MCF 10A (cell line): ENCODE measurements around the gene GASK1A. TPM values are rescaled to one million over a fixed set of nuclear protein-coding genes. Genes with fewer than 3 reads are reported as not detected.

Source experiments
- BruUV-seq: library from RNA; stranded (reverse); fragments of 400-500 nt; replicated peaks from 2 replicates; lab custom pipeline; 2021; lab: Mats Ljungman, UMichigan
- CTCF ChIA-PET: fragments of 300-600 bp; sonication (Branson Sonifier 250); formaldehyde crosslinking; extraction: SDS; loops from one replicate; lab custom pipeline; 2021; ENCODE audit warnings: antibody characterized with exemption, inconsistent platforms; lab: Yijun Ruan, JAX
- POLR2A ChIA-PET: fragments of 300-600, 350-650 bp; sonication (Branson Sonifier 250); formaldehyde crosslinking; extraction: SDS; loops from one replicate; lab custom pipeline; 2020; ENCODE audit warnings: antibody characterized with exemption, inconsistent platforms; lab: Yijun Ruan, JAX
- DNase-seq: peaks from one replicate; pipeline ENCODE4 v3.0.0-alpha.2; 2018; ENCODE audit not compliant: unreplicated experiment
- H3K27ac Mint-ChIP-seq: one replicate; pipeline ENCODE4 v1.8.0; 2022; ENCODE audit warnings: mild to moderate bottlenecking, low read depth, mixed read lengths; ENCODE audit not compliant: unreplicated experiment
- H3K27me3 Mint-ChIP-seq: one replicate; pipeline ENCODE4 v1.8.0; 2022; ENCODE audit warnings: mixed read lengths; ENCODE audit not compliant: insufficient read depth, unreplicated experiment
- H3K36me3 Mint-ChIP-seq: one replicate; pipeline ENCODE4 v1.8.0; 2022; ENCODE audit warnings: mild to moderate bottlenecking, moderate library complexity, mixed read lengths; ENCODE audit not compliant: insufficient read depth, unreplicated experiment
- H3K4me1 Mint-ChIP-seq: one replicate; pipeline ENCODE4 v1.8.0; 2022; ENCODE audit warnings: mixed read lengths; ENCODE audit not compliant: insufficient read depth, unreplicated experiment
- H3K4me3 Mint-ChIP-seq: one replicate; pipeline ENCODE4 v1.8.0; 2022; ENCODE audit warnings: mild to moderate bottlenecking, moderate library complexity, mixed read lengths; ENCODE audit not compliant: unreplicated experiment
- H3K9me3 Mint-ChIP-seq: one replicate; pipeline ENCODE4 v1.8.0; 2022; ENCODE audit warnings: mixed read lengths; ENCODE audit not compliant: unreplicated experiment
- CTCF ChIP-seq: fragments of 200-600 bp; IDR thresholded peaks from one replicate; pipeline ENCODE4 v1.8.0; 2022; ENCODE audit warnings: antibody characterized with exemption, mild to moderate bottlenecking; ENCODE audit not compliant: unreplicated experiment
- intact Hi-C: fragments of 100-400 bp; cut with micrococcal nuclease; formaldehyde crosslinking; loops from 2 replicates; pipeline ENCODE4 v1.14.1; 2022
- total RNA-seq: library from RNA; stranded (reverse); gene quantifications from 2 replicates; pipeline ENCODE4 v1.2.3, GENCODE V29; 2022

GASK1A gene
- total RNA-seq, 1 experiment from 2014 or later = not detected

GRCh38 chr3:42936157-42936981 is 42.7 kb upstream of the GASK1A start:
- ChIA-PET CTCF (interaction anchor here (0.5 kb wide), 1 partner anchor 1691 kb away, joined by 3 read pairs; no protein-coding TSS in a partner anchor), POLR2A (no interaction called here)
- intact Hi-C loops = no loop called here
- no TSS peak for BruUV-seq
- Mint-ChIP-seq H3K36me3 (peaks cover 6% of the 10 kb centered on the region), H3K9me3 (no peaks in the 10 kb centered on the region), H3K27me3 (peaks cover under 1% of the 10 kb centered on the region), H3K4me3 (no peak overlapping the region), H3K4me1 (no peaks in the 10 kb centered on the region), H3K27ac (no peak overlapping the region)
- no peak for TF ChIP-seq CTCF
- DNase-seq = no peak

GRCh38 chr3:42937334-42937733 is 41.8 kb upstream of the GASK1A start:
- Mint-ChIP-seq H3K4me1 (no peaks in the 10 kb centered on the region), H3K27me3 (peaks cover 10% of the 10 kb centered on the region), H3K27ac (no peak overlapping the region), H3K9me3 (no peaks in the 10 kb centered on the region), H3K36me3 (peaks cover 6% of the 10 kb centered on the region), H3K4me3 (no peak overlapping the region)
- CTCF ChIA-PET = no interaction called here
- no peak for DNase-seq
- BruUV-seq = no TSS peak
- TF ChIP-seq CTCF = no peak
- intact Hi-C loops = no loop called here
- POLR2A ChIA-PET = no interaction called here

GRCh38 chr3:42942693-42943092 is 36.4 kb upstream of the GASK1A start:
- no peak for DNase-seq
- CTCF ChIA-PET = interaction anchor here (0.7 kb wide), 2 partner anchors 12 to 208 kb away, joined by 3 to 5 read pairs; no protein-coding TSS in a partner anchor
- BruUV-seq = no TSS peak
- Mint-ChIP-seq H3K27ac (no peak overlapping the region), H3K27me3 (peaks cover 10% of the 10 kb centered on the region), H3K4me3 (no peak overlapping the region), H3K9me3 (no peaks in the 10 kb centered on the region), H3K4me1 (no peaks in the 10 kb centered on the region), H3K36me3 (no peaks in the 10 kb centered on the region)
- intact Hi-C loops = no loop called here
- no peak for TF ChIP-seq CTCF
- POLR2A ChIA-PET = no interaction called here

- no peak overlapping the region for H3K4me3 Mint-ChIP-seq
- intact Hi-C loops = no loop called here
- no peak overlapping the region for H3K27ac Mint-ChIP-seq
- H3K36me3 Mint-ChIP-seq = no peaks in the 10 kb centered on the region
- no peaks in the 10 kb centered on the region for H3K9me3 Mint-ChIP-seq
- ChIA-PET CTCF (no interaction called here), POLR2A (no interaction called here)
- no peaks in the 10 kb centered on the region for H3K4me1 Mint-ChIP-seq
- H3K27me3 Mint-ChIP-seq = peaks cover 10% of the 10 kb centered on the region
- TF ChIP-seq CTCF = no peak
- no TSS peak for BruUV-seq
- no peak for DNase-seq
These were observed 33.1 kb upstream of the GASK1A start for GRCh38 chr3:42946050-42946449.
